ENCODE measurements around the gene PPP3R2.

PPP3R2 gene

GRCh38 chr9:101626295-101626694, 31.5 kb upstream of the PPP3R2 start:
- WGBS, 2 experiments = 87 to 88% methylated on average over 1 of the region's 1 CpG
- Histone ChIP-seq H3K27ac (ENCODE audit: insufficient read depth, low read depth, low read length, poor library complexity, severe bottlenecking) (no peak overlapping the region), H3K9me3 (ENCODE audit: control insufficient read depth, low read length) (peaks cover 2% of the 10 kb centered on the region), H3K4me1 (ENCODE audit: control insufficient read depth, insufficient read depth, low read length) (no peaks in the 10 kb centered on the region), H3K4me3 (ENCODE audit: insufficient read depth, low read depth, low read length) (no peak overlapping the region), H3K36me3 (ENCODE audit: control insufficient read depth, insufficient read depth, low read length) (no peaks in the 10 kb centered on the region), H3K27me3 (ENCODE audit: control insufficient read depth, insufficient read depth, low read length, poor library complexity, severe bottlenecking) (no peaks in the 10 kb centered on the region)

- peaks cover 2% of the 10 kb centered on the region for H3K9me3 ChIP-seq (ENCODE audit: control insufficient read depth, low read length)
- 80 to 97% methylated on average over 2 of the region's 2 CpGs for WGBS, 2 experiments
- H3K4me3 ChIP-seq (ENCODE audit: insufficient read depth, low read depth, low read length) = no peak overlapping the region
- no peak overlapping the region for H3K27ac ChIP-seq (ENCODE audit: insufficient read depth, low read depth, low read length, poor library complexity, severe bottlenecking)
- H3K27me3 ChIP-seq (ENCODE audit: control insufficient read depth, insufficient read depth, low read length, poor library complexity, severe bottlenecking) = no peaks in the 10 kb centered on the region
- H3K36me3 ChIP-seq (ENCODE audit: control insufficient read depth, insufficient read depth, low read length) = no peaks in the 10 kb centered on the region
- H3K4me1 ChIP-seq (ENCODE audit: control insufficient read depth, insufficient read depth, low read length) = no peaks in the 10 kb centered on the region
Observed at GRCh38 chr9:101625876-101626275, 31.1 kb upstream of the PPP3R2 start.

GRCh38 chr9:101620452-101620851, 25.7 kb upstream of the PPP3R2 start:
- H3K27me3 ChIP-seq (ENCODE audit: control insufficient read depth, insufficient read depth, low read length, poor library complexity, severe bottlenecking) = no peaks in the 10 kb centered on the region
- no CpG with 5 or more reads among the region's 1 CpG for WGBS, 2 experiments
- H3K27ac ChIP-seq (ENCODE audit: insufficient read depth, low read depth, low read length, poor library complexity, severe bottlenecking) = no peak overlapping the region
- no peaks in the 10 kb centered on the region for H3K36me3 ChIP-seq (ENCODE audit: control insufficient read depth, insufficient read depth, low read length)
- no peak overlapping the region for H3K4me3 ChIP-seq (ENCODE audit: insufficient read depth, low read depth, low read length)
- H3K4me1 ChIP-seq (ENCODE audit: control insufficient read depth, insufficient read depth, low read length) = no peaks in the 10 kb centered on the region
- H3K9me3 ChIP-seq (ENCODE audit: control insufficient read depth, low read length) = peaks cover 2% of the 10 kb centered on the region

GRCh38 chr9:101618698-101619097, 23.9 kb upstream of the PPP3R2 start:
- no peaks in the 10 kb centered on the region for H3K27me3 ChIP-seq (ENCODE audit: control insufficient read depth, insufficient read depth, low read length, poor library complexity, severe bottlenecking)
- H3K27ac ChIP-seq (ENCODE audit: insufficient read depth, low read depth, low read length, poor library complexity, severe bottlenecking) = no peak overlapping the region
- H3K36me3 ChIP-seq (ENCODE audit: control insufficient read depth, insufficient read depth, low read length) = no peaks in the 10 kb centered on the region
- H3K4me1 ChIP-seq (ENCODE audit: control insufficient read depth, insufficient read depth, low read length) = no peaks in the 10 kb centered on the region
- peaks cover 2% of the 10 kb centered on the region for H3K9me3 ChIP-seq (ENCODE audit: control insufficient read depth, low read length)
- no peak overlapping the region for H3K4me3 ChIP-seq (ENCODE audit: insufficient read depth, low read depth, low read length)

GRCh38 chr9:101605547-101605946, 10.8 kb upstream of the PPP3R2 start:
- 76 to 92% methylated on average over 3 of the region's 3 CpGs for WGBS, 2 experiments
- H3K9me3 ChIP-seq (ENCODE audit: control insufficient read depth, low read length) = no peaks in the 10 kb centered on the region
- no peaks in the 10 kb centered on the region for H3K4me1 ChIP-seq (ENCODE audit: control insufficient read depth, insufficient read depth, low read length)
- H3K27me3 ChIP-seq (ENCODE audit: control insufficient read depth, insufficient read depth, low read length, poor library complexity, severe bottlenecking) = no peaks in the 10 kb centered on the region
- H3K36me3 ChIP-seq (ENCODE audit: control insufficient read depth, insufficient read depth, low read length) = no peaks in the 10 kb centered on the region
- H3K4me3 ChIP-seq (ENCODE audit: insufficient read depth, low read depth, low read length) = no peak overlapping the region
- no peak overlapping the region for H3K27ac ChIP-seq (ENCODE audit: insufficient read depth, low read depth, low read length, poor library complexity, severe bottlenecking)

- H3K4me1 ChIP-seq (ENCODE audit: control insufficient read depth, insufficient read depth, low read length) = no peaks in the 10 kb centered on the region
- H3K9me3 ChIP-seq (ENCODE audit: control insufficient read depth, low read length) = no peaks in the 10 kb centered on the region
- WGBS, 2 experiments = 85 to 89% methylated on average over 1 to 2 of the region's 2 CpGs
- no peaks in the 10 kb centered on the region for H3K36me3 ChIP-seq (ENCODE audit: control insufficient read depth, insufficient read depth, low read length)
- no peak overlapping the region for H3K27ac ChIP-seq (ENCODE audit: insufficient read depth, low read depth, low read length, poor library complexity, severe bottlenecking)
- H3K4me3 ChIP-seq (ENCODE audit: insufficient read depth, low read depth, low read length) = no peak overlapping the region
- no peaks in the 10 kb centered on the region for H3K27me3 ChIP-seq (ENCODE audit: control insufficient read depth, insufficient read depth, low read length, poor library complexity, severe bottlenecking)
Observed at GRCh38 chr9:101604296-101604695, 9.5 kb upstream of the PPP3R2 start.

GRCh38 chr9:101601904-101602765, 7.4 kb upstream of the PPP3R2 start:
- no peaks in the 10 kb centered on the region for H3K27me3 ChIP-seq (ENCODE audit: control insufficient read depth, insufficient read depth, low read length, poor library complexity, severe bottlenecking)
- no peaks in the 10 kb centered on the region for H3K4me1 ChIP-seq (ENCODE audit: control insufficient read depth, insufficient read depth, low read length)
- H3K36me3 ChIP-seq (ENCODE audit: control insufficient read depth, insufficient read depth, low read length) = no peaks in the 10 kb centered on the region
- H3K4me3 ChIP-seq (ENCODE audit: insufficient read depth, low read depth, low read length) = no peak overlapping the region
- no peak overlapping the region for H3K27ac ChIP-seq (ENCODE audit: insufficient read depth, low read depth, low read length, poor library complexity, severe bottlenecking)
- no peaks in the 10 kb centered on the region for H3K9me3 ChIP-seq (ENCODE audit: control insufficient read depth, low read length)
- 34 to 42% methylated on average over 10 to 11 of the region's 11 CpGs for WGBS, 2 experiments

- H3K27me3 ChIP-seq (ENCODE audit: control insufficient read depth, insufficient read depth, low read length, poor library complexity, severe bottlenecking) = no peaks in the 10 kb centered on the region
- H3K36me3 ChIP-seq (ENCODE audit: control insufficient read depth, insufficient read depth, low read length) = no peaks in the 10 kb centered on the region
- H3K4me1 ChIP-seq (ENCODE audit: control insufficient read depth, insufficient read depth, low read length) = no peaks in the 10 kb centered on the region
- H3K4me3 ChIP-seq (ENCODE audit: insufficient read depth, low read depth, low read length) = no peak overlapping the region
- WGBS, 2 experiments = 64 to 72% methylated on average over 2 of the region's 2 CpGs
- no peaks in the 10 kb centered on the region for H3K9me3 ChIP-seq (ENCODE audit: control insufficient read depth, low read length)
- no peak overlapping the region for H3K27ac ChIP-seq (ENCODE audit: insufficient read depth, low read depth, low read length, poor library complexity, severe bottlenecking)
Observed at GRCh38 chr9:101593345-101593744, 1.4 kb downstream of the PPP3R2 start.

- H3K27me3 ChIP-seq (ENCODE audit: control insufficient read depth, insufficient read depth, low read length, poor library complexity, severe bottlenecking) = no peaks in the 10 kb centered on the region
- no peaks in the 10 kb centered on the region for H3K4me1 ChIP-seq (ENCODE audit: control insufficient read depth, insufficient read depth, low read length)
- H3K36me3 ChIP-seq (ENCODE audit: control insufficient read depth, insufficient read depth, low read length) = no peaks in the 10 kb centered on the region
- no peak overlapping the region for H3K4me3 ChIP-seq (ENCODE audit: insufficient read depth, low read depth, low read length)
- H3K27ac ChIP-seq (ENCODE audit: insufficient read depth, low read depth, low read length, poor library complexity, severe bottlenecking) = no peak overlapping the region
- no peaks in the 10 kb centered on the region for H3K9me3 ChIP-seq (ENCODE audit: control insufficient read depth, low read length)
Observed at GRCh38 chr9:101592788-101593187, 2.0 kb downstream of the PPP3R2 start.

GRCh38 chr9:101591787-101592446, 2.9 kb downstream of the PPP3R2 start:
- no peaks in the 10 kb centered on the region for H3K9me3 ChIP-seq (ENCODE audit: control insufficient read depth, low read length)
- H3K4me1 ChIP-seq (ENCODE audit: control insufficient read depth, insufficient read depth, low read length) = no peaks in the 10 kb centered on the region
- H3K4me3 ChIP-seq (ENCODE audit: insufficient read depth, low read depth, low read length) = no peak overlapping the region
- H3K36me3 ChIP-seq (ENCODE audit: control insufficient read depth, insufficient read depth, low read length) = no peaks in the 10 kb centered on the region
- no peak overlapping the region for H3K27ac ChIP-seq (ENCODE audit: insufficient read depth, low read depth, low read length, poor library complexity, severe bottlenecking)
- no peaks in the 10 kb centered on the region for H3K27me3 ChIP-seq (ENCODE audit: control insufficient read depth, insufficient read depth, low read length, poor library complexity, severe bottlenecking)
